Body of pancreas (tissue), 4 donors: ENCODE results near the gene PALS1. TPM values are rescaled to one million over a fixed set of nuclear protein-coding genes. Genes with fewer than 3 reads are reported as not detected.

Experiments used
- ATAC-seq: fragments of 150-250 bp; one replicate; pipeline ENCODE4 v1.9.1; 2016
- DNase-seq, 4 donors: peaks; one replicate each; pipeline ENCODE4 v3.0.0-alpha.2; 2019
- H3K27ac ChIP-seq, 4 donors: fragments of 200-600 bp; sonication (generic); 1 replicate in 3 of 4; 2 replicates in 1 of 4; pipeline versions ENCODE4 v1.5.1 to v1.6.1; 2016 to 2019; ENCODE audit warnings: mild to moderate bottlenecking in 1 of 4, mixed read lengths in 1 of 4, moderate library complexity in 1 of 4
- H3K27me3 ChIP-seq, 2 donors: fragments of 200-600 bp; sonication (generic); one replicate each; pipeline ENCODE4 v1.6.0; 2016; ENCODE audit warnings: mild to moderate bottlenecking in 1 of 2
- H3K36me3 ChIP-seq, 2 donors: fragments of 200-600 bp; sonication (generic); replicated peaks in 1 of 2; 2 replicates each; pipeline ENCODE4 v1.5.1; 2016; ENCODE audit warnings: low read depth in 2 of 2; ENCODE audit not compliant: insufficient read depth in 1 of 2
- H3K4me1 ChIP-seq: fragments of 200-600 bp; sonication (generic); one replicate; pipeline ENCODE4 v1.6.0; 2016
- H3K4me3 ChIP-seq, 2 donors: fragments of 200-600 bp; sonication (generic); 1 replicate in 1 of 2; 2 replicates in 1 of 2; pipeline ENCODE4 v1.5.1; 2016 to 2019
- H3K9me3 ChIP-seq, 3 donors: fragments of 200-600 bp; sonication (generic); 1 replicate in 2 of 3; 2 replicates in 1 of 3; pipeline ENCODE4 v1.5.1; 2016
- CTCF ChIP-seq, 7 experiments: fragments of 450-650 bp in 4 of 7; fragments of 200-600 bp in 3 of 7; sonication (generic) in 3 of 7; IDR thresholded peaks; one replicate each; pipeline ENCODE4 v1.5.1; 2016 to 2019; ENCODE audit warnings: antibody characterized with exemption in 7 of 7
- POLR2A ChIP-seq, 3 donors: fragments of 450-650 bp; IDR thresholded peaks; one replicate each; pipeline ENCODE4 v1.6.1; 2016; ENCODE audit warnings: antibody characterized with exemption in 3 of 3, mild to moderate bottlenecking in 2 of 3
- WGBS, 2 donors: methylation state at CpG; one replicate each; pipeline ENCODE4 v1.1.5; 2017; 5-methylcytosine and 5-hydroxymethylcytosine counted together
- intact Hi-C: fragments of 100-400 bp; cut with DNase I; formaldehyde crosslinking; loops from one replicate; pipeline ENCODE4 v1.15.1; 2023
- total RNA-seq, 2 donors: library from RNA; depleted of rRNA; stranded (reverse); fragments of >200 nt; gene quantifications; one replicate each; pipeline ENCODE4 v1.1.0, GENCODE V29; 2016

The PALS1 gene
- 10 to 100 TPM in 1 of 2 donors, 1 to 10 TPM in 1; 6.9 to 11.4 TPM for total RNA-seq

GRCh38 chr14:67241411-67242167 is at the start of gene PALS1:
Gene PALS1 (plus strand): TSS chr14:67241435. CDS start chr14:67279171, 37,736 bp downstream.
- DNase-seq (peak; percentile 59 to 70 (median 64)), ATAC-seq (peak; percentile 44)
- Histone ChIP-seq H3K4me3 (peak within 1 kb of the TSS; percentile 74 to 86), H3K27ac (peak within 1 kb of the TSS; percentile 97 to 100 (median 100)), H3K9me3 (no peaks in the 10 kb centered on the region), H3K36me3 (no peaks in the 10 kb centered on the region), H3K4me1 (peaks cover 15% of the 10 kb centered on the region), H3K27me3 (no peaks in the 10 kb centered on the region)
- WGBS, 2 donors: 0% methylated on average over 18 to 39 of the region's 64 CpGs
- peak in 2 of 7 experiments; percentile 0 to 8 for TF ChIP-seq CTCF (IDR thresholded peaks at IDR 0.05)
- TF ChIP-seq POLR2A (IDR thresholded peaks at IDR 0.05): peak; percentile 40 to 80 (median 80)
- intact Hi-C loops: no loop called here

- intact Hi-C loops: no loop called here
- H3K27me3 ChIP-seq: no peaks in the 10 kb centered on the region
- ATAC-seq (no peak), DNase-seq (no peak)
- H3K36me3 ChIP-seq: no peaks in the 10 kb centered on the region
- no peak overlapping the region for H3K4me3 ChIP-seq
- no peaks in the 10 kb centered on the region for H3K9me3 ChIP-seq
- no peaks in the 10 kb centered on the region for H3K4me1 ChIP-seq
- TF ChIP-seq POLR2A (IDR thresholded peaks at IDR 0.05): no peak
- no peak for TF ChIP-seq CTCF (IDR thresholded peaks at IDR 0.05)
- no peak overlapping the region for H3K27ac ChIP-seq
- WGBS, 2 donors: 76 to 79% methylated on average over 8 of the region's 8 CpGs
These were observed 49.4 kb upstream of the PALS1 start for GRCh38 chr14:67191768-67192290.

GRCh38 chr14:67192366-67192765 is 48.9 kb upstream of the PALS1 start:
- H3K27me3 ChIP-seq: no peaks in the 10 kb centered on the region
- no peaks in the 10 kb centered on the region for H3K36me3 ChIP-seq
- intact Hi-C loops: no loop called here
- DNase-seq: no peak
- H3K27ac ChIP-seq: no peak overlapping the region
- no peak for ATAC-seq
- TF ChIP-seq POLR2A (IDR thresholded peaks at IDR 0.05): no peak
- no peak for TF ChIP-seq CTCF (IDR thresholded peaks at IDR 0.05)
- no peaks in the 10 kb centered on the region for H3K4me1 ChIP-seq
- H3K9me3 ChIP-seq: no peaks in the 10 kb centered on the region
- no peak overlapping the region for H3K4me3 ChIP-seq
- WGBS, 2 donors: 80 to 90% methylated on average over 2 of the region's 2 CpGs

GRCh38 chr14:67195279-67195678 is 46.0 kb upstream of the PALS1 start:
- DNase-seq: no peak
- no peak for ATAC-seq
- Histone ChIP-seq H3K9me3 (no peaks in the 10 kb centered on the region), H3K27me3 (no peaks in the 10 kb centered on the region), H3K27ac (no peak overlapping the region), H3K4me3 (no peak overlapping the region), H3K4me1 (no peaks in the 10 kb centered on the region), H3K36me3 (no peaks in the 10 kb centered on the region)
- TF ChIP-seq CTCF (IDR thresholded peaks at IDR 0.05) (no peak), POLR2A (IDR thresholded peaks at IDR 0.05) (no peak)
- intact Hi-C loops: no loop called here
- 81 to 89% methylated on average over 2 of the region's 2 CpGs for WGBS, 2 donors
